Neural cell (in vitro differentiated cells): ENCODE results near the gene AP3B1. TPM values are rescaled to one million over a fixed set of nuclear protein-coding genes. Genes with fewer than 3 reads are reported as not detected.

ENCODE experiments used
- H2AFZ ChIP-seq: fragments of 200-600, 300-800 bp; sonication (generic), shearing (Covaris generic); 2 replicates; pipeline ENCODE4 v1.6.0; 2014; ENCODE audit warnings: low read depth, mild to moderate bottlenecking, antibody characterized with exemption, low read length, moderate library complexity
- H3F3A ChIP-seq: fragments of 200-600 bp; shearing (Covaris generic); 2 replicates; pipeline ENCODE4 v1.6.1; 2016; ENCODE audit warnings: mild to moderate bottlenecking, moderate library complexity, mixed read lengths, antibody characterized with exemption, low read length; ENCODE audit not compliant: insufficient read depth, poor library complexity, severe bottlenecking
- H3K27ac ChIP-seq: fragments of 200-600, 300-800 bp; sonication (generic), shearing (Covaris generic); 2 replicates; pipeline ENCODE4 v1.5.1; 2014; ENCODE audit warnings: mild to moderate bottlenecking, low read length, moderate library complexity
- H3K27me3 ChIP-seq: fragments of 300-800, 200-600 bp; sonication (generic), shearing (Covaris generic); 2 replicates; pipeline ENCODE4 v1.6.0; 2014; ENCODE audit warnings: mild to moderate bottlenecking, low read depth, low read length, moderate library complexity; ENCODE audit not compliant: insufficient read depth
- H3K36me3 ChIP-seq: fragments of 300-800, 200-600 bp; sonication (generic), shearing (Covaris generic); 2 replicates; pipeline ENCODE4 v1.5.1; 2014; ENCODE audit warnings: mild to moderate bottlenecking, antibody characterized with exemption, low read length, moderate library complexity; ENCODE audit not compliant: insufficient read depth
- H3K4me2 ChIP-seq: fragments of 300-800, 200-600 bp; sonication (generic), shearing (Covaris generic); 2 replicates; pipeline ENCODE4 v1.6.0; 2014; ENCODE audit warnings: mild to moderate bottlenecking, low read length
- H3K4me3 ChIP-seq: fragments of 300-800, 200-600 bp; sonication (generic), shearing (Covaris generic); 2 replicates; pipeline ENCODE4 v1.5.1; 2014; ENCODE audit warnings: mild to moderate bottlenecking, low read length, moderate library complexity
- H3K79me2 ChIP-seq: fragments of 200-600 bp; shearing (Covaris generic); replicated peaks from 2 replicates; pipeline ENCODE4 v1.6.0; 2014; ENCODE audit warnings: mild to moderate bottlenecking, low read length, moderate library complexity; ENCODE audit not compliant: insufficient read depth
- H3K9ac ChIP-seq: fragments of 300-800, 200-600 bp; sonication (generic), shearing (Covaris generic); 2 replicates; pipeline ENCODE4 v1.6.1; 2016; ENCODE audit warnings: mild to moderate bottlenecking, low read length, mixed read lengths
- H3K9me2 ChIP-seq: fragments of 200-600 bp; shearing (Covaris generic); 2 replicates; pipeline ENCODE4 v1.6.1; 2016; ENCODE audit warnings: mild to moderate bottlenecking, low read length, mixed read lengths; ENCODE audit not compliant: insufficient read depth
- H3K9me3 ChIP-seq: fragments of 200-600, 300-800 bp; sonication (generic), shearing (Covaris generic); 2 replicates; pipeline ENCODE4 v1.6.1; 2016; ENCODE audit warnings: mild to moderate bottlenecking, mixed run types, low read length, moderate library complexity, mixed read lengths
- H4K20me1 ChIP-seq: fragments of 200-600 bp; shearing (Covaris generic); 2 replicates; pipeline ENCODE4 v1.6.1; 2016; ENCODE audit warnings: mild to moderate bottlenecking, mixed run types; ENCODE audit not compliant: insufficient read depth
- EP300 ChIP-seq: fragments of 450-650 bp; conservative IDR thresholded peaks from 2 replicates; pipeline ENCODE4 v1.6.1; 2014; ENCODE audit warnings: antibody characterized with exemption, mild to moderate bottlenecking, moderate library complexity; ENCODE audit not compliant: poor library complexity, severe bottlenecking
- MXI1 ChIP-seq: fragments of 450-650 bp; conservative IDR thresholded peaks from 2 replicates; pipeline ENCODE4 v1.6.1; 2014; ENCODE audit warnings: antibody characterized with exemption, mild to moderate bottlenecking; ENCODE audit not compliant: poor library complexity, severe bottlenecking
- POLR2AphosphoS5 ChIP-seq: IDR thresholded peaks from 2 replicates; pipeline ENCODE4 v1.6.1; 2012
- RAD21 ChIP-seq: fragments of 450-650 bp; conservative IDR thresholded peaks from 2 replicates; pipeline ENCODE4 v1.6.1; 2014; ENCODE audit warnings: antibody characterized with exemption, mild to moderate bottlenecking, moderate library complexity
- SMC3 ChIP-seq: fragments of 450-650 bp; conservative IDR thresholded peaks from 2 replicates; pipeline ENCODE4 v1.6.1; 2014; ENCODE audit warnings: antibody characterized with exemption, mild to moderate bottlenecking, moderate library complexity; ENCODE audit not compliant: poor library complexity
- TAF1 ChIP-seq: IDR thresholded peaks from 2 replicates; pipeline ENCODE4 v1.6.1; 2012; ENCODE audit warnings: low read depth
- polyA plus RNA-seq: library from polyadenylated mRNA; depleted of rRNA; stranded (reverse); fragments of >200 nt; gene quantifications from 2 replicates; pipeline ENCODE4 v1.2.3, GENCODE V29; 2014
- TF ChIP-seq, protein P1 (sequence below): IDR thresholded peaks from 2 replicates; pipeline ENCODE4 v1.6.1; 2012; ENCODE audit warnings: borderline replicate concordance
- TF ChIP-seq, protein P2 (sequence below): fragments of 450-650 bp; IDR thresholded peaks from 2 replicates; pipeline ENCODE4 v1.5.1; 2014; ENCODE audit warnings: antibody characterized with exemption, mild to moderate bottlenecking, moderate library complexity; ENCODE audit not compliant: poor library complexity, severe bottlenecking

The AP3B1 gene
- polyA plus RNA-seq, 1 donor from 2014 or later: 8.5 TPM

DNA sequence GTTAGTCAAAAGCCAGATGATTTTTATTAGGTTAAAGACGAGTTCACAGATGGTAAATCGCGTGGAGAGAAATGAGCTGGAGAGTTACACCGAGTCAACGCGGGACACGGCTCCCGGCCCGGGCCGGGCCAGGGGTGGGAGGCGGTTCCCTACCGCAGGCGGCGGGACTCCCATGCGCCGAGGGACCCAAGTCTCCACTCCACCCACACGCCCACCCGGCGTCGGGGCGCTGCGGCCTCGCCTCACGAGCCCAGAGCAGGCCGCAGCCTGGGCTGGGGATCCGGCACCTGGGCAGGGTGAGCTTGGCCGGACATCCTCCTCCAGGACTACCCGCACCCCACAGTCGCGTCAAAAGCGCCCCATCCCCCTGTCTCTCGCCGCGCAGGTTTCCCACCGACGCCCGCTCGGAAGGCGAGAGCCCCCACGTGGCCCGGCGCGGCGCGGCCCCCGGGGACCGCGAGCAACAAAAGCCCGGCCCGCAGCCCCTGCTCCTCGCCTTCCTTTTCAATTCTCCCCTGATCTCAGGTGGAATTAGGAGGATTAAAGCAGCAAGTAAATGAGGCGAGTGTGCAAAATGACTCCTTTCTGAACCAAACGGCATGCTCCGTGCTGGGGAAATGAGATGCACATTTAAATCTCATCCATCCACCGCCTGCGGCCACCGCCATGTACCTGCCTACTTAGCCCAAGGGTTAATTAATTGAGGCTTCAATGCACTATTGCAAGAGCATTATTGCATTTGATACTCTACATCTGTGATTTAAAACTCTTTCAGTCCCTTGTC lies 321.8 kb downstream of the AP3B1 start:
- Histone ChIP-seq H3K9me3 (no peaks in the 10 kb centered on the region), H4K20me1 (no peaks in the 10 kb centered on the region), H3K4me2 (no peak overlapping the region), H3K9me2 (no peaks in the 10 kb centered on the region), H3K9ac (no peak overlapping the region), H3K27ac (no peak overlapping the region), H2AFZ (no peak overlapping the region), H3K79me2 (no peaks in the 10 kb centered on the region), H3K4me3 (peak overlapping the region; percentile 53), H3K36me3 (no peaks in the 10 kb centered on the region), H3K27me3 (peaks cover 83% of the 10 kb centered on the region), H3F3A (no peaks in the 10 kb centered on the region)
- no peak for TF ChIP-seq TAF1
- TF ChIP-seq, protein P1, sequence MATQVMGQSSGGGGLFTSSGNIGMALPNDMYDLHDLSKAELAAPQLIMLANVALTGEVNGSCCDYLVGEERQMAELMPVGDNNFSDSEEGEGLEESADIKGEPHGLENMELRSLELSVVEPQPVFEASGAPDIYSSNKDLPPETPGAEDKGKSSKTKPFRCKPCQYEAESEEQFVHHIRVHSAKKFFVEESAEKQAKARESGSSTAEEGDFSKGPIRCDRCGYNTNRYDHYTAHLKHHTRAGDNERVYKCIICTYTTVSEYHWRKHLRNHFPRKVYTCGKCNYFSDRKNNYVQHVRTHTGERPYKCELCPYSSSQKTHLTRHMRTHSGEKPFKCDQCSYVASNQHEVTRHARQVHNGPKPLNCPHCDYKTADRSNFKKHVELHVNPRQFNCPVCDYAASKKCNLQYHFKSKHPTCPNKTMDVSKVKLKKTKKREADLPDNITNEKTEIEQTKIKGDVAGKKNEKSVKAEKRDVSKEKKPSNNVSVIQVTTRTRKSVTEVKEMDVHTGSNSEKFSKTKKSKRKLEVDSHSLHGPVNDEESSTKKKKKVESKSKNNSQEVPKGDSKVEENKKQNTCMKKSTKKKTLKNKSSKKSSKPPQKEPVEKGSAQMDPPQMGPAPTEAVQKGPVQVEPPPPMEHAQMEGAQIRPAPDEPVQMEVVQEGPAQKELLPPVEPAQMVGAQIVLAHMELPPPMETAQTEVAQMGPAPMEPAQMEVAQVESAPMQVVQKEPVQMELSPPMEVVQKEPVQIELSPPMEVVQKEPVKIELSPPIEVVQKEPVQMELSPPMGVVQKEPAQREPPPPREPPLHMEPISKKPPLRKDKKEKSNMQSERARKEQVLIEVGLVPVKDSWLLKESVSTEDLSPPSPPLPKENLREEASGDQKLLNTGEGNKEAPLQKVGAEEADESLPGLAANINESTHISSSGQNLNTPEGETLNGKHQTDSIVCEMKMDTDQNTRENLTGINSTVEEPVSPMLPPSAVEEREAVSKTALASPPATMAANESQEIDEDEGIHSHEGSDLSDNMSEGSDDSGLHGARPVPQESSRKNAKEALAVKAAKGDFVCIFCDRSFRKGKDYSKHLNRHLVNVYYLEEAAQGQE: no peak
- TF ChIP-seq, protein P2, sequence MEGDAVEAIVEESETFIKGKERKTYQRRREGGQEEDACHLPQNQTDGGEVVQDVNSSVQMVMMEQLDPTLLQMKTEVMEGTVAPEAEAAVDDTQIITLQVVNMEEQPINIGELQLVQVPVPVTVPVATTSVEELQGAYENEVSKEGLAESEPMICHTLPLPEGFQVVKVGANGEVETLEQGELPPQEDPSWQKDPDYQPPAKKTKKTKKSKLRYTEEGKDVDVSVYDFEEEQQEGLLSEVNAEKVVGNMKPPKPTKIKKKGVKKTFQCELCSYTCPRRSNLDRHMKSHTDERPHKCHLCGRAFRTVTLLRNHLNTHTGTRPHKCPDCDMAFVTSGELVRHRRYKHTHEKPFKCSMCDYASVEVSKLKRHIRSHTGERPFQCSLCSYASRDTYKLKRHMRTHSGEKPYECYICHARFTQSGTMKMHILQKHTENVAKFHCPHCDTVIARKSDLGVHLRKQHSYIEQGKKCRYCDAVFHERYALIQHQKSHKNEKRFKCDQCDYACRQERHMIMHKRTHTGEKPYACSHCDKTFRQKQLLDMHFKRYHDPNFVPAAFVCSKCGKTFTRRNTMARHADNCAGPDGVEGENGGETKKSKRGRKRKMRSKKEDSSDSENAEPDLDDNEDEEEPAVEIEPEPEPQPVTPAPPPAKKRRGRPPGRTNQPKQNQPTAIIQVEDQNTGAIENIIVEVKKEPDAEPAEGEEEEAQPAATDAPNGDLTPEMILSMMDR: no peak
- TF ChIP-seq MXI1: no peak
- no peak for TF ChIP-seq EP300
- TF ChIP-seq SMC3: no peak

DNA sequence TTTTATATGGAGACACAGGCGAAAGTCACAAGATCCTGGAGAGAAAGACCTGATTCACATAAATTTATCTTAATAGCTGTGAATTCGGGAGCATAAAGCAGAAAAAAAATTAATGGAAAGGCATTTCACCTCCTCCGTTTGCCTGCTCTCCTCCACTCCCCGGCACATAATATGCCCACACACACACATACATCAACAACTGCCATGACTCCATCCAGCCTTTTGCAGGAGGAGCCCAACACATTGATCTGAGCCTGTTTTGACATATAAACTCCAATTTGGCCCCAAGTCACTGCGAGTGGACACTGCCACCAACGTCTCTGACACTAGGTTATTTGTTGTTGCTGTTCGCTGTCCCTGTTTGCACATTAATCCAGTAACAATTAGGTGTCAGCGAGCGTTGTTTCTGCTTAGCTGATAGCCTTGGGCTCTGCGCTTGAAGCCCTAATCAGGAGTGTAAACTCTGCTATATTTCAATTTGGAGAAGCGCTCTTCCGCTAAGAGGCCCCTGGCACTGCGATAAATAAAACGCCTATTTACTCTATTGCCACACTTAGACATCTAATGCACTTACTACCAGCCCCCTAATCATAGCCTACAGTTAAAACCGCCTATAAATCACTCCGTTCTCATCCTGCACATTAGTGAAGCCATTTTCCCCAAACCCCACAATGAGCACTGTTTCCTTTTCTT lies 322.6 kb downstream of the AP3B1 start:
- Histone ChIP-seq H2AFZ (no peak overlapping the region), H3K27me3 (peaks cover 85% of the 10 kb centered on the region)

More for the DNA sequence above, 322.6 kb downstream of the AP3B1 start:
- no peak overlapping the region for H3K9ac ChIP-seq
- peak overlapping the region; percentile 53 for H3K4me3 ChIP-seq
- no peaks in the 10 kb centered on the region for H3K36me3 ChIP-seq
- H3K9me3 ChIP-seq: no peaks in the 10 kb centered on the region
- no peaks in the 10 kb centered on the region for H3F3A ChIP-seq
- H4K20me1 ChIP-seq: no peaks in the 10 kb centered on the region
- no peak overlapping the region for H3K4me2 ChIP-seq
- no peaks in the 10 kb centered on the region for H3K79me2 ChIP-seq
- TF ChIP-seq POLR2AphosphoS5 (peak; percentile 43), TAF1 (no peak), RAD21 (no peak), SMC3 (no peak)
- H3K9me2 ChIP-seq: no peaks in the 10 kb centered on the region
- no peak overlapping the region for H3K27ac ChIP-seq
